Brain microvascular endothelial cell (primary cell): ENCODE measurements around the gene LDB3.

Experiments used
- DNase-seq: peaks from one replicate; pipeline ENCODE4 v3.0.0-alpha.2; 2020
- H3K27ac ChIP-seq: fragments of 250-450 bp; sonication (Bioruptor Pico); 2 replicates; pipeline ENCODE4 v1.5.1; 2020; ENCODE audit warnings: mild to moderate bottlenecking, moderate library complexity
- H3K27me3 ChIP-seq: fragments of 250-450 bp; sonication (Bioruptor Pico); replicated peaks from 2 replicates; pipeline ENCODE4 v1.5.1; 2020; ENCODE audit warnings: mild to moderate bottlenecking
- H3K36me3 ChIP-seq: fragments of 250-450 bp; sonication (Bioruptor Pico); replicated peaks from 2 replicates; pipeline ENCODE4 v1.5.1; 2020; ENCODE audit warnings: mild to moderate bottlenecking
- H3K4me3 ChIP-seq: 2 replicates; pipeline ENCODE4 v1.5.1; 2011; ENCODE audit warnings: low read depth, mild to moderate bottlenecking, control low read depth, low read length, moderate library complexity
- CTCF ChIP-seq: IDR thresholded peaks from 2 replicates; pipeline ENCODE4 v1.5.1; 2011; ENCODE audit warnings: low read depth, mild to moderate bottlenecking, moderate library complexity, low read length, control low read depth, inconsistent platforms; ENCODE audit errors: missing control alignments
- in situ Hi-C: cut with HindIII; loops from 2 replicates; pipeline ENCODE4 v1.10.0; 2017; ENCODE audit warnings: low sequenced_read_pairs, low pct_ligation_motif_present

Gene LDB3

GRCh38 chr10:86657396-86658011 lies 10.8 kb upstream of the LDB3 start:
- no peak overlapping the region for H3K4me3 ChIP-seq
- H3K36me3 ChIP-seq = no peaks in the 10 kb centered on the region
- H3K27me3 ChIP-seq = no peaks in the 10 kb centered on the region
- no peak for TF ChIP-seq CTCF
- H3K27ac ChIP-seq = no peak overlapping the region
- no peak for DNase-seq
- in situ Hi-C loops = no loop called here

GRCh38 chr10:86658261-86658741 lies 10.0 kb upstream of the LDB3 start:
- TF ChIP-seq CTCF = no peak
- H3K4me3 ChIP-seq = no peak overlapping the region
- H3K36me3 ChIP-seq = no peaks in the 10 kb centered on the region
- no peak overlapping the region for H3K27ac ChIP-seq
- in situ Hi-C loops = no loop called here
- no peak for DNase-seq
- no peaks in the 10 kb centered on the region for H3K27me3 ChIP-seq

GRCh38 chr10:86658751-86659150 lies 9.6 kb upstream of the LDB3 start:
- no peaks in the 10 kb centered on the region for H3K36me3 ChIP-seq
- H3K4me3 ChIP-seq = no peak overlapping the region
- TF ChIP-seq CTCF = no peak
- no peak overlapping the region for H3K27ac ChIP-seq
- no peaks in the 10 kb centered on the region for H3K27me3 ChIP-seq
- in situ Hi-C loops = no loop called here
- no peak for DNase-seq

GRCh38 chr10:86659161-86659691 lies 9.1 kb upstream of the LDB3 start:
- no peaks in the 10 kb centered on the region for H3K27me3 ChIP-seq
- no peak for DNase-seq
- H3K27ac ChIP-seq = no peak overlapping the region
- no peak for TF ChIP-seq CTCF
- H3K4me3 ChIP-seq = no peak overlapping the region
- in situ Hi-C loops = no loop called here
- H3K36me3 ChIP-seq = no peaks in the 10 kb centered on the region

- Histone ChIP-seq H3K4me3 (no peak overlapping the region), H3K36me3 (no peaks in the 10 kb centered on the region), H3K27me3 (no peaks in the 10 kb centered on the region), H3K27ac (no peak overlapping the region)
- TF ChIP-seq CTCF = no peak
- no peak for DNase-seq
- in situ Hi-C loops = no loop called here
Measured at GRCh38 chr10:86659721-86660453, 8.4 kb upstream of the LDB3 start.
